Adrenal gland (tissue), 12 donors: Measurements from ENCODE around the gene UFD1. TPM values are rescaled to one million over a fixed set of nuclear protein-coding genes. Genes with fewer than 3 reads are reported as not detected.
A peak's percentile ranks its signal among the peaks of the same experiment; 100 is the strongest.

Experiments used
- DNase-seq, 7 donors: peaks; one replicate each; pipeline ENCODE4 v3.0.0-alpha.2; 2019 to 2020
- H3K27ac ChIP-seq, 5 donors: fragments of 200-600 bp; sonication (generic) in 4 of 5; 1 replicate in 3 of 5; 2 replicates in 2 of 5; pipeline versions ENCODE4 v1.5.1 to v1.8.0; 2016 to 2020; ENCODE audit warnings: mild to moderate bottlenecking in 1 of 5
- H3K27me3 ChIP-seq: fragments of 200-600 bp; 2 replicates; pipeline ENCODE4 v1.8.0; 2021
- H3K36me3 ChIP-seq, 2 donors: fragments of 200-600 bp; replicated peaks in 1 of 2; 1 replicate in 1 of 2; 2 replicates in 1 of 2; pipeline versions ENCODE4 v1.5.1 to v1.8.0; 2018 to 2022
- H3K4me1 ChIP-seq, 2 donors: fragments of 200-600 bp; replicated peaks in 1 of 2; 1 replicate in 1 of 2; 2 replicates in 1 of 2; pipeline versions ENCODE4 v1.5.1 to v1.8.0; 2018 to 2021
- H3K4me3 ChIP-seq, 4 donors: fragments of 200-600 bp; sonication (generic) in 3 of 4; one replicate each; pipeline ENCODE4 v1.5.1; 2016 to 2018
- H3K9me3 ChIP-seq, 3 donors: fragments of 200-600 bp; sonication (generic) in 1 of 3; replicated peaks in 1 of 3; 1 replicate in 2 of 3; 2 replicates in 1 of 3; pipeline versions ENCODE4 v1.5.1 to v1.8.0; 2016 to 2021
- POLR2A ChIP-seq, 2 donors: fragments of 450-650 bp; IDR thresholded peaks; one replicate each; pipeline ENCODE4 v1.6.1; 2017; ENCODE audit warnings: antibody characterized with exemption in 2 of 2, mild to moderate bottlenecking in 2 of 2, moderate library complexity in 1 of 2
- WGBS, 4 donors: extraction: QIAGEN DNeasy Blood & Tissue Kit in 2 of 4; methylation state at CpG; one replicate each; pipeline versions ENCODE4 v1.1.5 to v1.1.7; 2013 to 2017; 5-methylcytosine and 5-hydroxymethylcytosine counted together
- intact Hi-C, 2 donors: fragments of 100-400 bp; cut with DNase I; formaldehyde crosslinking; loops; one replicate each; pipeline versions ENCODE4 v1.14.1 to v1.15.0; 2022 to 2023
- polyA plus RNA-seq, 3 donors: library from polyadenylated mRNA; stranded (reverse); fragments of 200-250 nt in 2 of 3; fragments of 350-450 nt in 1 of 3; fragmentation: Illumina TruSeq in 1 of 3; extraction: RNeasy Lipid Tissue Mini Kit (QIAGEN cat#74804) in 1 of 3; gene quantifications; one replicate each; pipeline ENCODE4 v1.2.3, GENCODE V29; 2013 to 2014
- total RNA-seq, 9 donors: library from RNA; depleted of rRNA in 4 of 9; stranded (reverse); fragments of >200 nt in 4 of 9; fragments of 120-200 nt in 1 of 9; fragmentation: NEBNext Ultra II Directional in 1 of 9; extraction: Animal tissue kit (Norgen Biotek cat#: 25700) in 1 of 9; gene quantifications; one replicate each; pipeline versions ENCODE4 v1.1.0 to v1.2.4, GENCODE V29; 2013 to 2023
- TF ChIP-seq, protein P1 (sequence below), 6 experiments: fragments of 450-650 bp in 4 of 6; fragments of 200-600 bp in 2 of 6; sonication (generic) in 1 of 6; IDR thresholded peaks; 1 replicate in 5 of 6; 2 replicates in 1 of 6; pipeline versions ENCODE4 v1.5.1 to v1.8.0; 2016 to 2021; ENCODE audit warnings: antibody characterized with exemption in 6 of 6, mild to moderate bottlenecking in 2 of 6, moderate library complexity in 1 of 6
- donor health status: healthy with polysubstance abuse.
- donor health status: Bipolar disorder and iron deficiency.
- donor health status: DM: yes; HTN: yes; CAD: no.
- donor health status: DM: no; HTN: no; CAD: no.
- donor health status: DM: no; HTN: no; CAD: no.
- donor health status: DM: yes; HTN: yes; CAD: no.

Gene UFD1
- total and polyA plus RNA-seq, 12 donors: 20.1 to 128 (median 45.6) TPM

GRCh38 chr22:19429950-19430889, 48.8 kb downstream of the UFD1 start:
- intact Hi-C loops: no loop called here
- peak overlapping the region in 4 of 5 donors; percentile 48 to 98 (median 78) for H3K27ac ChIP-seq
- DNase-seq: peak; percentile 38 to 78 (median 63)
- H3K4me3 ChIP-seq: peak overlapping the region in 3 of 4 donors; percentile 38 to 81 (median 61)
- no peaks in the 10 kb centered on the region for H3K27me3 ChIP-seq
- peak in 1 of 2 donors; percentile 46 for TF ChIP-seq POLR2A (IDR thresholded peaks at IDR 0.05)
- TF ChIP-seq, protein P1, sequence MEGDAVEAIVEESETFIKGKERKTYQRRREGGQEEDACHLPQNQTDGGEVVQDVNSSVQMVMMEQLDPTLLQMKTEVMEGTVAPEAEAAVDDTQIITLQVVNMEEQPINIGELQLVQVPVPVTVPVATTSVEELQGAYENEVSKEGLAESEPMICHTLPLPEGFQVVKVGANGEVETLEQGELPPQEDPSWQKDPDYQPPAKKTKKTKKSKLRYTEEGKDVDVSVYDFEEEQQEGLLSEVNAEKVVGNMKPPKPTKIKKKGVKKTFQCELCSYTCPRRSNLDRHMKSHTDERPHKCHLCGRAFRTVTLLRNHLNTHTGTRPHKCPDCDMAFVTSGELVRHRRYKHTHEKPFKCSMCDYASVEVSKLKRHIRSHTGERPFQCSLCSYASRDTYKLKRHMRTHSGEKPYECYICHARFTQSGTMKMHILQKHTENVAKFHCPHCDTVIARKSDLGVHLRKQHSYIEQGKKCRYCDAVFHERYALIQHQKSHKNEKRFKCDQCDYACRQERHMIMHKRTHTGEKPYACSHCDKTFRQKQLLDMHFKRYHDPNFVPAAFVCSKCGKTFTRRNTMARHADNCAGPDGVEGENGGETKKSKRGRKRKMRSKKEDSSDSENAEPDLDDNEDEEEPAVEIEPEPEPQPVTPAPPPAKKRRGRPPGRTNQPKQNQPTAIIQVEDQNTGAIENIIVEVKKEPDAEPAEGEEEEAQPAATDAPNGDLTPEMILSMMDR (IDR thresholded peaks at IDR 0.05): no peak
- peaks cover 0 to 8% of the 10 kb centered on the region in 2 donors for H3K36me3 ChIP-seq
- H3K4me1 ChIP-seq: peaks cover 28 to 37% of the 10 kb centered on the region in 2 donors
- H3K9me3 ChIP-seq: no peaks in the 10 kb centered on the region
- WGBS, 4 donors: 8 to 11% (median 9%) methylated on average over 8 to 12 of the region's 12 CpGs

DNA sequence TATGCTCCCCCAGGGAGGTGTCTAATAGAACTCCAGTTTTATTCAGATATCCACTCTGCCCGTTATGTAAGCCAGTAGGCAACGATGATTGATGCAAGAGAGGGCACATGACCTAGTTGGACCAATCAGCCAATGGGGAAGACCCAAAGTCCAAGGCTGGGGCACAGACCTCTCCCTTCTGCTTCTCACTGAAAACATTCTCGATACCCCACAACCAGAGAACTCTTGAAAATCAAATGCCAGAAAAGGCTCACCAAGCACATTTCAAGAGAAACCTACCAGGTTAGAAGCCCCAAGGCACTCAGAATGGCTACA, 54.9 kb downstream of the UFD1 start:
- Histone ChIP-seq H3K9me3 (no peaks in the 10 kb centered on the region), H3K27ac (no peak overlapping the region), H3K27me3 (no peaks in the 10 kb centered on the region), H3K4me3 (no peak overlapping the region), H3K4me1 (peaks cover 4 to 22% of the 10 kb centered on the region in 2 donors), H3K36me3 (no peaks in the 10 kb centered on the region)
- no peak for TF ChIP-seq POLR2A (IDR thresholded peaks at IDR 0.05)
- TF ChIP-seq, protein P1 (IDR thresholded peaks at IDR 0.05): no peak
- 62 to 70% (median 68%) methylated on average over 3 of the region's 3 CpGs for WGBS, 4 donors
- peak in 1 of 7 donors; percentile 36 for DNase-seq
- intact Hi-C loops: no loop called here

GRCh38 chr22:19422440-19423301, 56.3 kb downstream of the UFD1 start:
- no peaks in the 10 kb centered on the region for H3K27me3 ChIP-seq
- H3K27ac ChIP-seq: no peak overlapping the region
- no peaks in the 10 kb centered on the region for H3K36me3 ChIP-seq
- 85 to 94% (median 87%) methylated on average over 10 to 11 of the region's 11 CpGs for WGBS, 4 donors
- no peaks in the 10 kb centered on the region for H3K9me3 ChIP-seq
- peaks cover 4 to 22% of the 10 kb centered on the region in 2 donors for H3K4me1 ChIP-seq
- intact Hi-C loops: no loop called here
- H3K4me3 ChIP-seq: no peak overlapping the region
- no peak for TF ChIP-seq POLR2A (IDR thresholded peaks at IDR 0.05)
- TF ChIP-seq, protein P1 (IDR thresholded peaks at IDR 0.05): no peak
- peak in 1 of 7 donors; percentile 40 for DNase-seq

DNA sequence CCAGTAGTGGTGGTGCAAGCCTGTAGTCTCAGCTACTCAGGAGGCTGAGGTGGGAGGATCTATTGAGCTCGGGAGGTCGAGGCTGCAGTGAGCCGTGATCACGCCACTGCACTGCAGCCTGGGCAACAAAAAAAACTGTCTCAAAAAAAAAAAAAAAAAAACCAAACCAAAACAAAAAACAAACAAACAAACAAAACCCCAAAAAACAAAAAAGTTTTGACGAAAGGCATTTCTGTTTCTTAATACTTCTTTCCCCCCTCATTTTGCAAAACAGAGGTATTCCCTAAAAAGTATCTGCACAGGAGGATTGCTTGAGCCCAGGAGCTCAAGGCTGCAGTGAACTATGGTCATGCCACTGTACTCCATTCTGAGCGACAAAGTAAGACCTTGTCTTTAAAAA, 58.7 kb downstream of the UFD1 start:
- TF ChIP-seq, protein P1 (IDR thresholded peaks at IDR 0.05): no peak
- no peak for TF ChIP-seq POLR2A (IDR thresholded peaks at IDR 0.05)
- Histone ChIP-seq H3K9me3 (no peaks in the 10 kb centered on the region), H3K27me3 (no peaks in the 10 kb centered on the region), H3K4me3 (no peak overlapping the region), H3K36me3 (no peaks in the 10 kb centered on the region), H3K27ac (no peak overlapping the region), H3K4me1 (peaks cover 0 to 15% of the 10 kb centered on the region in 2 donors)
- intact Hi-C loops: no loop called here
- no peak for DNase-seq
- 92 to 94% (median 94%) methylated on average over 6 of the region's 6 CpGs for WGBS, 4 donors
